Loucy (cell line): ENCODE results near the gene DDX11.
"Not testable (repeated sequence)": the region's sequence is repeated elsewhere in the genome, so short reads cannot be mapped to it uniquely, and the experiment has no call there.

Experiments
- H2AFZ ChIP-seq: fragments of 200-600 bp; sonication (generic); 2 replicates; pipeline ENCODE4 v1.6.0; 2016; ENCODE audit warnings: antibody characterized with exemption, mild to moderate bottlenecking, low read length, moderate library complexity
- H3F3A ChIP-seq: fragments of 200-600 bp; 2 replicates; pipeline ENCODE4 v1.6.0; 2016; ENCODE audit warnings: antibody characterized with exemption, low read depth, mild to moderate bottlenecking
- H3K27me3 ChIP-seq: fragments of 200-600 bp; sonication (generic); 2 replicates; pipeline ENCODE4 v1.6.1; 2014; ENCODE audit warnings: low read length, mild to moderate bottlenecking; ENCODE audit not compliant: insufficient read depth, poor library complexity, severe bottlenecking
- H3K36me3 ChIP-seq: fragments of 200-600 bp; sonication (generic); 2 replicates; pipeline ENCODE4 v1.6.1; 2016; ENCODE audit warnings: low read length; ENCODE audit not compliant: insufficient read depth
- H3K4me1 ChIP-seq: fragments of 200-600 bp; sonication (generic); 2 replicates; pipeline ENCODE4 v1.5.1; 2014; ENCODE audit warnings: low read length, mild to moderate bottlenecking; ENCODE audit not compliant: insufficient read depth, poor library complexity, severe bottlenecking
- H3K4me2 ChIP-seq: fragments of 200-600 bp; sonication (generic); 2 replicates; pipeline ENCODE4 v1.6.0; 2014; ENCODE audit warnings: antibody characterized with exemption, low read length, low read depth, mild to moderate bottlenecking; ENCODE audit not compliant: poor library complexity, severe bottlenecking
- H3K4me3 ChIP-seq: fragments of 200-600 bp; sonication (generic); 2 replicates; pipeline ENCODE4 v1.5.1; 2014; ENCODE audit warnings: low read length, mild to moderate bottlenecking, mixed read lengths; ENCODE audit not compliant: poor library complexity, severe bottlenecking
- H3K79me2 ChIP-seq: fragments of 200-600 bp; sonication (generic); 2 replicates; pipeline ENCODE4 v1.6.1; 2014; ENCODE audit warnings: low read length; ENCODE audit not compliant: insufficient read depth
- H3K9ac ChIP-seq: fragments of 200-600 bp; sonication (generic); 2 replicates; pipeline ENCODE4 v1.6.0; 2014; ENCODE audit warnings: mild to moderate bottlenecking, low read depth, low read length, moderate library complexity; ENCODE audit not compliant: poor library complexity, severe bottlenecking
- H3K9me2 ChIP-seq: fragments of 200-600 bp; sonication (generic); replicated peaks from 2 replicates; pipeline ENCODE4 v1.6.1; 2016; ENCODE audit warnings: low read depth, low read length, mixed read lengths
- H3K9me3 ChIP-seq: fragments of 200-600 bp; sonication (generic); 2 replicates; pipeline ENCODE4 v1.6.1; 2014; ENCODE audit warnings: mild to moderate bottlenecking, antibody characterized with exemption, low read length, low read depth; ENCODE audit not compliant: insufficient read depth
- H4K20me1 ChIP-seq: fragments of 200-600 bp; sonication (generic); 2 replicates; pipeline ENCODE4 v1.6.0; 2014; ENCODE audit warnings: antibody characterized with exemption, low read length, mild to moderate bottlenecking; ENCODE audit not compliant: insufficient read depth, poor library complexity, severe bottlenecking
- TF ChIP-seq, protein P1 (sequence below): fragments of 200-600 bp; sonication (generic); conservative IDR thresholded peaks from 2 replicates; pipeline ENCODE4 v1.5.1; 2014; ENCODE audit warnings: mild to moderate bottlenecking, antibody characterized with exemption, low read length

Gene DDX11

DNA sequence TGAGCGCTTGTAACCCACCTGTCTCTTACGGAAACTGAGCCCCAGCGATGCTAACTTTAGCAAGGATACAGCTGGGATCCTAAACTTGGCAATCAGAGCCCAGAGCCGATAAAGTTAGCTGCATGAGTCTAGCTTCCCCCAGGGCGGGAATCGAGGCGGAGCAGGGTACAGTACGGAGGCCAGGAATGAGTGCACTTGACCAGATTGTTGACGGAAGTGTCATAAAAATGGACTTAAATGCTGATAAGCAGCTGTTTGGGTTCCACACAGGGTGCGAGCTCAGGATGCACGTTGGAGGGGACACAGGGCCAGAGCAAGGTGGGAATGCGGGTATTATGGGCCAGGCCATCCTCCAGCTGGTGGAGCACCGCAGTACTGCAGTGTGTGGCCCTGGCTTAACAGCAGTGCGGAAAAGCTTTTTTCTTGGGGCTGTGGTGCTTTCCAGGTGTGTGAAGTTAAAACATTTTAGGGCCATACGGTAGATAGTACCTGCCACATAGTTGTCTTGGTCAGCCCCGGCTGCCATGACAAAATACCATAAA is 744 bp downstream of the DDX11 start:
- Histone ChIP-seq H2AFZ (peak overlapping the region; percentile 82), H3K79me2 (peaks cover 57% of the 10 kb centered on the region), H3K9ac (peak overlapping the region; percentile 88), H3K4me3 (peak overlapping the region; percentile 86), H3K4me2 (peak overlapping the region; percentile 72)
- TF ChIP-seq, protein P1, sequence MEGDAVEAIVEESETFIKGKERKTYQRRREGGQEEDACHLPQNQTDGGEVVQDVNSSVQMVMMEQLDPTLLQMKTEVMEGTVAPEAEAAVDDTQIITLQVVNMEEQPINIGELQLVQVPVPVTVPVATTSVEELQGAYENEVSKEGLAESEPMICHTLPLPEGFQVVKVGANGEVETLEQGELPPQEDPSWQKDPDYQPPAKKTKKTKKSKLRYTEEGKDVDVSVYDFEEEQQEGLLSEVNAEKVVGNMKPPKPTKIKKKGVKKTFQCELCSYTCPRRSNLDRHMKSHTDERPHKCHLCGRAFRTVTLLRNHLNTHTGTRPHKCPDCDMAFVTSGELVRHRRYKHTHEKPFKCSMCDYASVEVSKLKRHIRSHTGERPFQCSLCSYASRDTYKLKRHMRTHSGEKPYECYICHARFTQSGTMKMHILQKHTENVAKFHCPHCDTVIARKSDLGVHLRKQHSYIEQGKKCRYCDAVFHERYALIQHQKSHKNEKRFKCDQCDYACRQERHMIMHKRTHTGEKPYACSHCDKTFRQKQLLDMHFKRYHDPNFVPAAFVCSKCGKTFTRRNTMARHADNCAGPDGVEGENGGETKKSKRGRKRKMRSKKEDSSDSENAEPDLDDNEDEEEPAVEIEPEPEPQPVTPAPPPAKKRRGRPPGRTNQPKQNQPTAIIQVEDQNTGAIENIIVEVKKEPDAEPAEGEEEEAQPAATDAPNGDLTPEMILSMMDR, result peak; percentile 40
- not testable (repeated sequence) for H3K4me1 ChIP-seq, H4K20me1 ChIP-seq, H3K9me3 ChIP-seq, H3F3A ChIP-seq, H3K9me2 ChIP-seq, H3K36me3 ChIP-seq, H3K27me3 ChIP-seq

DNA sequence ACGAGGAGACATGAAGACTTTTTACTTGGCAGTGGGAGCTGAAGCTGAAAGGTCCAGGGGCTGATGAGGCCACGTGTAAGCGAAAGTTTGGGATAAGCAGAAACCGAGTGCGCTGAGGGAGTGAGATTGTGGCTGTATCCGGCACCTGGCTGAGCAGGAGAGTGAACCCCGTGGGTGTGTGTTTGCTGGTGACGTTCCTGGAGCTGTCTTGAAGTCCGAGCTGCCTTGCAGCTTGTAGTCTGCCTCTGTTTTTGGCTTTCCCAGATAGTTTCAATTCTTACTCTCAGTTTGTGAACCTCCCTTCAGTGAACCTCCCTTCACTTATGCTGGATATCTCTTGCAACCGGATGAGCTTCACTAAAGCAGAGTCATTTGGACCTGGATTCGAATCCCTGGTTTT is 2.5 kb downstream of the DDX11 start:
- Histone ChIP-seq H3K79me2 (peaks cover 57% of the 10 kb centered on the region), H3K4me2 (peak overlapping the region; percentile 72)

DNA sequence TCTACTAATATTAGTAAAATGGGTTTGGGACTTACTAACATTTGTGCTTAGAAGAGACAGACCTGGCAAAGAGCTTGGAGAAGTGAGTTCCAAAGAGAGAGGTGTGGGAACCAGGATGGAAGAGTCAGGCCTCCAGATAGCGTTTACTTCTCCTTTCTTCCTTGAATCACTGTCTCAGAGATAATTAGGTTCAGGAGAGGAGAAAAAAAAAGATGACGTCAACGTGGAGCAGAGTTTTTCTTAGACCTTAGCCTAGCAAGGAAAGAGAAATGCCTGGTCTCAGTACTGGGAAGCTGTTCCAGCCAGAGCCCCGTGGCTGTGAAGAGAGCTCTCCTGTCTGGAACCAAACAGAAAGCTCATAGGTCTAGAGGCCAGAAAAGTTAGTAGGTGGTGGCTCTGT is 3.4 kb downstream of the DDX11 start:
- not testable (repeated sequence) for H3K4me1 ChIP-seq, H2AFZ ChIP-seq, H3K9me3 ChIP-seq, H3F3A ChIP-seq, H3K27me3 ChIP-seq, H4K20me1 ChIP-seq, H3K4me3 ChIP-seq, H3K36me3 ChIP-seq, H3K9me2 ChIP-seq
- peaks cover 57% of the 10 kb centered on the region for H3K79me2 ChIP-seq
- peak overlapping the region; percentile 72 for H3K4me2 ChIP-seq
- peak overlapping the region; percentile 36 for H3K9ac ChIP-seq

More for the DNA sequence above, 2.5 kb downstream of the DDX11 start:
- H3K36me3 ChIP-seq, H3K9me3 ChIP-seq, H3K9me2 ChIP-seq, H2AFZ ChIP-seq, H3K27me3 ChIP-seq, H3F3A ChIP-seq, H4K20me1 ChIP-seq, H3K4me1 ChIP-seq: not testable (repeated sequence)
- peak overlapping the region; percentile 58 for H3K4me3 ChIP-seq
- H3K9ac ChIP-seq, result peak overlapping the region; percentile 88

DNA sequence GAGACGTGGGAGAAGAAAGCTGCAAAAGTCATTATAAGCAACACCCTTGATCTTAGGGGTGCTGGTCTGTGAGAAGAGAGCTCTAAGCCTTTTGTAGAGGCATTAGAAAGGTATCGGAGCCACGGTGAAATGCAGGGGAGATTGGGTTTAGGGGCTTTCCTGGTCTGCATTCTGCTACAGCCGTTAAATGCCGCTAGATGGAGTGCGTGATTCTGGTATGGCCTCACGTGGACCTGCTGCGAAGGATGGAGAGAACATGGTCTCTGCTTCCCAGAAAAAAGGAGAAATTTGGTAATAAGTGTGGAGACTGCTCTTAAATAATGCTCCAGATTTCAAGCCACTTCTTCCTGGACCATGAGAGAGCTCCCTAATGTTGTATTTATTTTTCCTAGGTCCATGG is 4.3 kb downstream of the DDX11 start:
- not testable (repeated sequence) for H3K9me3 ChIP-seq, H4K20me1 ChIP-seq, H3K4me1 ChIP-seq, H2AFZ ChIP-seq, H3K36me3 ChIP-seq, H3K27me3 ChIP-seq, H3F3A ChIP-seq, H3K9ac ChIP-seq, H3K4me2 ChIP-seq, H3K9me2 ChIP-seq
- Histone ChIP-seq H3K79me2 (peaks cover 48% of the 10 kb centered on the region), H3K4me3 (peak overlapping the region; percentile 29)

DNA sequence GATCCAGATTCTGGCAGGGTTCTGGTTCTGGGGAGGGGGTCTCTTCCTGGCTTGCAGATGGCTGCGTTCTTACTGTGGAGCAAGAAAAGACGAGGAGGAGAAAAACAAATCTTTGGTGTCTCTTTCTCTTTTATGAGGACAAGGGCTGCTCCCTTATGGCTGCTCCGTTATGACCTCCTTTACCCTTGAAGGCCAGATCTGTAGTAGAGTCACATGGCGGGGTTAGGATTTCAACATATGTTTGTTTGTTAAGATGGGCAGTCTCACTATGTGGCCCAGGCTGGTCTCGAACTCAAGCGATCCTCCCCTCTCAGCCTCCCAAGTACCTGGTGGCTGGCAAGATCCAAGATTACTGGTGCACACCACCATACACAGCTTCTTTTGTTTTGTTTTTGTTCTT is 5.8 kb downstream of the DDX11 start:
- H3K36me3 ChIP-seq, result peaks cover 13% of the 10 kb centered on the region; the same call in 1 of the 2 replicates
- not testable (repeated sequence) for H3F3A ChIP-seq, H4K20me1 ChIP-seq, H3K4me2 ChIP-seq, H3K9me3 ChIP-seq, H3K4me1 ChIP-seq, H3K9me2 ChIP-seq, H2AFZ ChIP-seq, H3K9ac ChIP-seq, H3K4me3 ChIP-seq, H3K27me3 ChIP-seq
- peaks cover 41% of the 10 kb centered on the region for H3K79me2 ChIP-seq

DNA sequence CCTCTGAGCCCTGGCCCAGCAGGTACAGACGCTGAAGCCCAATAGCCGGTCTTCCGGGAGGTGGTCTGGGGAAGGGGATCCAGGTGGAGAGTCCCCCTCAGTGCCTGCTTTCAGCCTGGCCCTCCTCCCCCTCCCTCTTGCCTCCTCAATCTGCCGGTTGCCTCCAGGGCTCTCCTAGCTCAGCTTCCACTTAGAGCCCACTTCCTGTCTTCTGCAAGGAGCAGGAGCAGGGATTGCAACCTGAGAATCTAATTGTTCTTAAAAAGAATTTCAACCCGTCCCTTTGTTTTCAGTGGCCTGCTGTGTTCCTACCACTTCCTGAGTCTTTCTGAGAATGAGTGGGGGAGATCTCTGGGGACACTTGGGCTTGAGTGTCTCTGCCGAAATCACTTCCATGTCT is 6.6 kb downstream of the DDX11 start:
- H4K20me1 ChIP-seq, H3K9me3 ChIP-seq, H3K4me2 ChIP-seq, H3K4me3 ChIP-seq, H2AFZ ChIP-seq, H3F3A ChIP-seq, H3K4me1 ChIP-seq, H3K9ac ChIP-seq, H3K9me2 ChIP-seq, H3K27me3 ChIP-seq: not testable (repeated sequence)
- Histone ChIP-seq H3K36me3 (peaks cover 18% of the 10 kb centered on the region; the same call in 1 of the 2 replicates), H3K79me2 (peaks cover 33% of the 10 kb centered on the region)

DNA sequence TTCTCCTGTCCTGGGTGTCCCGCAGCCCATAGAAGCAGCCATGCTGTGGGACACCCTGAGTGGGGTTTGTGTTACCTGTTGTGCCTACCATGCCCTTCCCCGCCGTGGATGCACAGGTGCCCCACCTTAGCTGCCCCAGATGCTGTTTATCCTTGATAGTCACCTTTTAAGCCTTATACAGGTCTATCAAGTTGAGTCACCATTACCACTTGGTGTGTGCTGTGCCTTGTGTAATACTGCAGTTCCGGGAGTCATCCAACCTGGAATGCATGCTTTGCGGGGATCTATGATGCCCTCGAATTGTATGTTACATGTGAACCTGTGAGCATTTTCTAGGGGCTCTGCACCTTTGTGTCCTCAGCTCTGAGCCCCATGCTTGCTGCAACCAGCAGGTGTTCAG is 7.6 kb downstream of the DDX11 start:
- H3K4me1 ChIP-seq, H3K9me3 ChIP-seq, H3K4me2 ChIP-seq, H3K9me2 ChIP-seq, H4K20me1 ChIP-seq, H3K27me3 ChIP-seq, H2AFZ ChIP-seq, H3F3A ChIP-seq, H3K9ac ChIP-seq, H3K4me3 ChIP-seq: not testable (repeated sequence)
- H3K79me2 ChIP-seq, result peaks cover 23% of the 10 kb centered on the region
- peaks cover 18% of the 10 kb centered on the region; the same call in 1 of the 2 replicates for H3K36me3 ChIP-seq
